T47D (cell line): Measurements from ENCODE around the gene P3H4.
A peak's percentile ranks its signal among the peaks of the same experiment; 100 is the strongest.
"Not testable (repeated sequence)": the region's sequence is repeated elsewhere in the genome, so short reads cannot be mapped to it uniquely, and the experiment has no call there.

Experiments
- DNase-seq, 2 experiments: peaks; one replicate each; pipeline versions ENCODE4 v3.0.0 to v3.0.0-alpha.2; 2011 to 2012; ENCODE audit warnings: low read depth in 1 of 2, low spot score in 1 of 2
- JUND ChIP-seq: IDR thresholded peaks from 2 replicates; pipeline ENCODE4 v1.6.1; 2012; ENCODE audit warnings: low read depth
- in situ Hi-C: cut with HindIII; loops from 2 replicates; pipeline ENCODE4 v1.10.0; 2016; ENCODE audit warnings: low sequenced_read_pairs, low pct_unique_long_range_greater_than_20kb

P3H4 gene, protein sequence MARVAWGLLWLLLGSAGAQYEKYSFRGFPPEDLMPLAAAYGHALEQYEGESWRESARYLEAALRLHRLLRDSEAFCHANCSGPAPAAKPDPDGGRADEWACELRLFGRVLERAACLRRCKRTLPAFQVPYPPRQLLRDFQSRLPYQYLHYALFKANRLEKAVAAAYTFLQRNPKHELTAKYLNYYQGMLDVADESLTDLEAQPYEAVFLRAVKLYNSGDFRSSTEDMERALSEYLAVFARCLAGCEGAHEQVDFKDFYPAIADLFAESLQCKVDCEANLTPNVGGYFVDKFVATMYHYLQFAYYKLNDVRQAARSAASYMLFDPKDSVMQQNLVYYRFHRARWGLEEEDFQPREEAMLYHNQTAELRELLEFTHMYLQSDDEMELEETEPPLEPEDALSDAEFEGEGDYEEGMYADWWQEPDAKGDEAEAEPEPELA

DNA sequence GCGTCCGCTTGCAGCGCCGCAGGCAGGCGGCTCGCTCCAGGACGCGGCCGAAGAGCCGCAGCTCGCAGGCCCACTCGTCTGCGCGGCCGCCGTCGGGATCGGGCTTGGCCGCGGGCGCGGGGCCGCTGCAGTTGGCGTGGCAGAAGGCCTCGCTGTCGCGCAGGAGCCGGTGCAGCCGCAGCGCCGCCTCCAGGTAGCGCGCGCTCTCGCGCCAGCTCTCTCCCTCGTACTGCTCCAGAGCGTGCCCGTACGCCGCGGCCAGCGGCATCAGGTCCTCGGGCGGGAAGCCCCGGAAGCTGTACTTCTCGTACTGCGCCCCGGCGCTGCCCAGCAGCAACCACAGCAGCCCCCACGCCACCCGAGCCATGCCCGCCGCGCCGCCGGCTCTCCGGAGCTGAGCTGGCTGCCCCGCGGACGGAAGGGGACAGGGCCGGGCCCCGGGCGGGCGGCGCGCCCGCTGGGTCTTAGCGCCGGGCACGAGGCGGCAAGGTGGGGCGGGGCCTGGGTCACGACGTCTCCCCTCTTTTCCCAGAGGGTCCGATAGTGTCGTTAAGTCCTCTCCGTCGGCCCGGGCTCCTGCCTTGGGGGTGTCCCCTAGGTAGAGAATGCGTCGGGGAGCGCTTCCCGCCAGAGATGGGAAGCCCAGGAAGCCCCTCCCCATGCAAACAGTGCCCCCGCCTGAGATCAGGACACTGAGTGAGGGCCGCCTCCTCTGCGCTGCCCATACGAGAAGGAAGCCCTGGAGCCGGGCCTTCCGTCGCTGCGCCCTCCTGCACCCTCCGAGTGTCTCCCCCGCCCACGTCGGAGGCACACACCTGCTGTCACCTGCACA is at the start of gene P3H4:
Gene P3H4 (minus strand): TSS at position 401 of the 832 bp plus-strand sequence. CDS start 34 bp downstream, at position 367.
- DNase-seq = peak; percentile 91 to 94
- in situ Hi-C loops = no loop called here
- no peak for TF ChIP-seq JUND

DNA sequence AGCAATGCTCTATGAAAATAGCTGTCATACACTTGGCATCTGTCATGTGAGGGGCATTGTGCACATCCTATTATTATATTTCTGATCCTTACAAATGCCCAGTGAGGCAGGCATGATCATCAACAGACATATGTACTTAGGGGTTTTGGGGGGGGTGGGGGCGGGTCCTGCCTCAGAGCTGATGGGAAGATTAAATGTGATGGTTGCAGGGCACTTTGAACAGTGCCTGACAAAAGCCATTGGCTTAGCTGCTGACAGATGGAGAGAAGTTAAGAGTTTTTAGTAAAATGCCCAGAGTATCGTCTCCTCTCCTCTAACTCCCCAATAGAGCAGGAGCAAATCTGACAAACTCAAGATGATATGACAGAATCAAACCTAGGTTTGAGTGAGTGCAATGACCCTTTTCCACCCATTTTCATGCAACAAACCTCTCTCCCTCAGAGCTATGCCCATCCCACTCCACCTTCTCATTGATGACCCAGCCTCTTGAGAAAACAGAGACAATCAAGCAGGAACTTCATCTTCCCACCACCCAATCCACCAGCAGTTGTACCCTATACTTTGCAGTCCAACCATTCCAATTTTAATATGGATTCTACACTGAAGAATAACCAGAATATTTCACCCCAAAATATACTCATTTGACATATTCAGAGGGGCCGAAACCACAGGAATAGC is 48.6 kb upstream of the P3H4 start:
- TF ChIP-seq JUND = no peak
- in situ Hi-C loops = no loop called here
- no peak for DNase-seq

DNA sequence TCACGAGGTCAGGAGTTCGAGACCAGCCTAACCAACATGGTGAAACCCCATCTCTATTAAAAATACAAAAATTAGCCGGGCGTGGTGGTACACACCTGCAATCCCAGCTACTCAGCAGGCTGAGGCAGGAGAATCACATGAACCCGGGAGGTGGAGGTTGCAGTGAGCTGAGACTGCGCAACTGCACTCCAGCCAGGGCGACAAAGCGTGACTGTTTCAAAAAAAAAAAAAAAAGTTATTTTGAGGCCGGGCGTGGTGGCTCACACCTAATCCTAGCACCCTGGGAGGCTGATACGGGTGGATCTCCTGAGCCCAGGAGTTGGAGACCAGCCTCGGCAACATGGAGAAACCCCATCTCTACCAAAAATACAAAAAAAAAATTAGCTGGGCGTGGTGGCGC is 39.6 kb upstream of the P3H4 start:
- in situ Hi-C loops, DNase-seq: not testable (repeated sequence)

DNA sequence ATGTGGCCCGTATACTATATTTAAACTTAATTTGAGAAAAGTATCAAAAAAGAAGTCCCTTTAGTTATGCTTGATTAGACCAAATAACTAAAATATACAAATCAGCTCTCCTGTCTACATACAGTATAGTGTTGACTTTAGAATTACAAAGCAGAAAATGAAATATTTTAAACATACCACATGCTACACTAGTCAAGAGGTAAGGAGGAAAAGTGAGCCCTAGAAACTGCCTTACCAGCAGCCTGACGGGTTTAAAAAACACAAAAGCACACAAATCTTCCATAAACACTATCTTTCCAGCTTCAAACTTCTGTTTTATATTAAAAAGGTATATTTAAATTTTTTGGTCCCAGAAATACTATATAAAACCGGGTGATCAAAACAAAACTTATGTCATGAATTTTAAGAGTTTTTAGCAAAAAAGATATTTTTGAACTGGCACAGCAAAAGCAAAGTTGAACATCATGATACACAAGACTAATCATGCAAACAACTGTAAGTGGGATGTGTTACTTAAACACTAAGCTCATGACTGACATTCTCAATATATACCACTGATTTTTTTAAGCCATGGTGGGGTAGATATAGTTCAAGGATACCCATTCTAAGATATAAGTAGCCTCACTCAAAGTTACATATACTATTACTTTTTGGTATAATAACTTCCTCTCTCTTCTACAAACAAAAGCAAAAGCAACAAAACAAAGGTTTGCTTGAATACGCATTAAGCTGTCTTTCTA is 37.7 kb upstream of the P3H4 start:
- no peak for DNase-seq
- in situ Hi-C loops = no loop called here
- no peak for TF ChIP-seq JUND

DNA sequence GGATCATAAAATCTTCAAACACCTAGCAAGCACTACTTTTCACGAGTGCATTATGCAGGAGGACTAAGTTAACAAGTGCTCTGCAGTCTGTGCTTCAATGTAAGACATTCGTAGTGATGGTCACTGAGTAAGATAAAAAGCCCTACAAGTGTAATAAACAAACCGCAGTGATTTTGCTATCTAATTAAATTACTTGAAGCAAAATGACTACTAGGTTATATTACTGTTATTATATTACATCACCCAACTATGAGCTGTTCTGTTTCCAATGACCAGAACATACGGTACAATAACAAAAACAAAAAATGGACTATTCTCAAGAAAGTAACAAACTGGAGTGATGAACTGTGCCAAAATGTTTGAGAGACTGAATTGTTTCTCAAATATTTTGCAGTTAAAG is 37.0 kb upstream of the P3H4 start:
- in situ Hi-C loops = no loop called here
- no peak for TF ChIP-seq JUND
- DNase-seq = no peak

DNA sequence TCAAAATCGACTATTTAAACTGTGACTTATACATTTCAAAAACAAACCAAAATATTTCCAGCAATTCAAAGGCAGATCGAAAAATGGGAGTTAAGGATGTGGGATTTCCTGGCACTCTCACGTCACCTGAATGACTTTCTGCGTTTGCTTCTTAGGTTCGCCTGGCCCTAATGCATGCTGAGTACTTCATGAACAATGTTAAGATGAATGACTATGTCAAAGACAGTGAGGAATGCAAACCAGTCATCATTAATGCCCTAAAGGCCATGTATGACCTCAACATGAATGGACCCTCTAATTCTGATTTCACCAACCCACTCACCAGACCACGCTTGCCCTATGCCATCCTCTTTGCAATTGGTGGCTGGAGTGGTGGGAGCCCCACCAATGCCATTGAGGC is 33.2 kb upstream of the P3H4 start:
- DNase-seq = no peak
- TF ChIP-seq JUND = no peak
- in situ Hi-C loops = no loop called here

DNA sequence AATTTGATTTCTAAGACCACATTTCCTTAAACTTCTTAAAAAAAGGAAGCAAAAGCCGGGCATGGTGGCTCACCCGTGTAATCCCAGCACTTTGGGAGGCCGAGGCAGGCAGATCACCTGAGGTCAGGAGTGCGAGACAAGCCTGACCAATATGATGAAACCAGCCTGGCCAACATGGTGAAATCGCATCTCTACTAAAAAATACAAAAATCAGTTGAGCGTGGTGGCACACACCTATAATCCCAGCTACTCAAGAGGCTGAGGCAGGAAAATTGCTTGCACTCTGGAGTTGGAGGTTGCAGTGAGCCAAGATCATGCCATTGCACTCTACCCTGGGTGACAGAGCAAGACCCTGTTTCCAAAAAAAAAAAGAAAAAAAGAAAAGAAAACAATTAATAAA is 29.0 kb upstream of the P3H4 start:
- DNase-seq, in situ Hi-C loops: not testable (repeated sequence)

DNA sequence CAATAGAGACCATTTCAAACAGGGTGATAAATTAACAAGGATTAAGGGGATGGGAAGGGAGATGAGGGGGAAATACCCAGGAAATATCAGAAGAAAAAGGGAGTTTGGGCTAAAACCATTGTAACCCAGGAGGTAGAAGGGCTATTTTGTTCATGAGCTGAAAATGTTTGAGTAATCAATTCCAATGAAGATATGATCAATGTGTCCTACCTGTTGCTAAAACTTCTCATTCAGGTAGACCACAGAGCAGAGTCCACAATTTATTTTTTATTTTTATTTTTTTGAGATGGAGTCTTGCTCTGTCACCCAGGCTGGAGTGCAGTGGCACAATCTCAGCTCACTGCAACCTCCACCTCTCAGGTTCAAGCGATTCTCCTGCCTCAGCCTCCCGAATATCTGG is 27.7 kb upstream of the P3H4 start:
- DNase-seq, in situ Hi-C loops: not testable (repeated sequence)

DNA sequence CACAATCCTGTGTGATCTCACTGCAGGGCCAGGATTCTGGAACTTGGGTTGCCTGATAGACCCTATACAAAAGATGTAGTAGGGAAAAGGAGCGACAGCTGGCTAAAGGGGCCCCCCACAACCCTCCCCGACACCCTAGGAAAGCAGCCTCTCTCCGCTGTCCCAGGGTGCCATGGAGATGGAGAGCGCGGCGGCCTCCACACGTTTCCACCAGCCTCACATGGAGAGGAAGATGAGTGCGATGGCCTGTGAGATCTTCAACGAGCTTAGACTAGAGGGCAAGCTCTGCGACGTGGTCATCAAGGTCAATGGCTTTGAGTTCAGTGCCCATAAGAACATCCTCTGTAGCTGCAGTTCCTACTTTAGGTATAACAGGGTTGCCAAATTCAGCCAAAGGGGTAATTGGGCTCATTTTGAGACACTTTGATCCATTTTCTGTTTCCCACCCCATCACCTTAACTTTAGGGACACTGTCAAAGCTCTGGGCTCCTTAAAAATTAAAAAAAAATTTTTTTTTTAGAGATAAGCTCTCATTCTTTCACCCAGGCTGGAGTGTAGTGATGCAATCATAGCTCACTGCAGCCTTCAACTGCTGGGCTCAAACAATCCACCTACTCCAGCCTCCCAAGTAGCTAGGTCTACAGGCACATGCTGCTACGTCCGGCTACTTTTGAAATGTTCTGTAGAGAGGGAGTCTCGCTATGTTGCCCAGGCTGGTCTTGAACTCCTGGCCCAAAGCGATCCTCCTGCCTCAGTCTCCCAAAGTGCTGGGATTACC is 26.2 kb upstream of the P3H4 start, which contains the start of gene KLHL10:
Gene KLHL10 (plus strand): TSS at position 65 of the 778 bp plus-strand sequence. CDS start 108 bp downstream, at position 173.
- no peak for DNase-seq
- no peak for TF ChIP-seq JUND
- in situ Hi-C loops = no loop called here

DNA sequence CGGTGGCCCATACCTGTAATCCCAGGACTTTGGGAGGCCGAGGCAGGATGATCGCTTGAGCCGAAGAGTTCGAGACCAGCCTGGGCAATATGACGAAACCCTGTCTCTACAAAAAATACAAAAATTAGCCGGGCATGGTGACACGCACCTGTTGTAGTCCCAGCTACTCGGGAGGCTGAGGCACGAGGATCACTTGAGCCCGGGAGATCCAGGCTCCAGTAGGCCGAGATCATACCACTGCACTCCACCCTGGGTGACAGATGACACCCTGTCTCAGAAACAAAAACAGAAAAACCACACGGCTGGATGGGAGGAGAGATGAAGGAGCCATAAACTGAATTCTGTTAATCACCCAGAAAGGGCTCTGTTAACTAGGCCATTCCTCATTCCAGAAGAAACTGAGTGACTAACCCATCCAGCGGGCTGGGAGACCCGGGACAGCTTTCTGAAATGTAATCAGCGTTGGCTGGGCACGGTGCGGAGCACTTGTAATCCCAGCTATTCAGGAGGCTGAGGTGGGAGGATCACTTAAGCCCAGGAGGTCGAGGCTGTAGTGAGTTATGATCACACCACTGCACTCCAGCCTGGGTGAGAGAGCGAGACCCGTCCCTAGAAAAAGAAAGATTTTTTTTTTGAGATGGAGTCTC is 24.9 kb upstream of the P3H4 start:
- in situ Hi-C loops = no loop called here
- no peak for DNase-seq
- TF ChIP-seq JUND = no peak
